CD8-positive, alpha-beta memory T cell (primary cell): ENCODE measurements around the gene ADORA2A. TPM values are rescaled to one million over a fixed set of nuclear protein-coding genes. Genes with fewer than 3 reads are reported as not detected.

Experiments
- CTCF ChIA-PET: fragments of 350-600 bp; sonication (Branson Sonifier 250); formaldehyde crosslinking; loops from one replicate; lab custom pipeline; 2021; ENCODE audit warnings: antibody characterized with exemption; lab: Charles Lee
- POLR2A ChIA-PET: fragments of 350-600 bp; sonication (Branson Sonifier 250); formaldehyde crosslinking; loops from one replicate; lab custom pipeline; 2021; ENCODE audit warnings: antibody characterized with exemption; lab: Charles Lee
- DNase-seq, 5 donors: peaks; one replicate each; pipeline versions ENCODE4 v3.0.0 to v3.0.0-alpha.2; 2020 to 2022; ENCODE audit warnings: mixed read lengths in 1 of 5
- H3K27ac ChIP-seq: one replicate; pipeline ENCODE4 v1.7.0; 2013; ENCODE audit warnings: low read depth, mild to moderate bottlenecking, low read length, moderate library complexity
- H3K27me3 ChIP-seq: 2 replicates; pipeline ENCODE4 v1.7.0; 2013; ENCODE audit warnings: low read length, mild to moderate bottlenecking; ENCODE audit not compliant: insufficient read depth, poor library complexity, severe bottlenecking
- H3K36me3 ChIP-seq: 2 replicates; pipeline ENCODE4 v1.7.0; 2013; ENCODE audit warnings: mild to moderate bottlenecking, low read length, moderate library complexity; ENCODE audit not compliant: insufficient read depth
- H3K4me1 ChIP-seq: 2 replicates; pipeline ENCODE4 v1.7.0; 2013; ENCODE audit warnings: mild to moderate bottlenecking, low read length, moderate library complexity; ENCODE audit not compliant: insufficient read depth
- H3K4me3 ChIP-seq: 2 replicates; pipeline ENCODE4 v1.7.0; 2013; ENCODE audit warnings: mild to moderate bottlenecking, low read length
- H3K9me3 ChIP-seq: 2 replicates; pipeline ENCODE4 v1.7.0; 2013; ENCODE audit warnings: mild to moderate bottlenecking, low read length
- H3K27ac Mint-ChIP-seq, 8 donors: one replicate each; pipeline ENCODE4 v1.8.0; 2020 to 2021; ENCODE audit warnings: mixed read lengths in 8 of 8, mild to moderate bottlenecking in 6 of 8, inconsistent platforms in 3 of 8, moderate library complexity in 3 of 8
- H3K27me3 Mint-ChIP-seq, 2 donors: one replicate each; pipeline ENCODE4 v1.8.0; 2020 to 2021; ENCODE audit warnings: mixed read lengths in 2 of 2, mild to moderate bottlenecking in 1 of 2, moderate library complexity in 1 of 2
- H3K36me3 Mint-ChIP-seq, 3 donors: one replicate each; pipeline ENCODE4 v1.8.0; 2020 to 2021; ENCODE audit warnings: mixed read lengths in 3 of 3, inconsistent platforms in 1 of 3, mild to moderate bottlenecking in 1 of 3
- H3K4me1 Mint-ChIP-seq, 3 donors: one replicate each; pipeline ENCODE4 v1.8.0; 2020 to 2021; ENCODE audit warnings: mixed read lengths in 3 of 3, inconsistent platforms in 1 of 3, mild to moderate bottlenecking in 1 of 3
- H3K4me3 Mint-ChIP-seq, 7 donors: one replicate each; pipeline ENCODE4 v1.8.0; 2020 to 2021; ENCODE audit warnings: mixed read lengths in 7 of 7, mild to moderate bottlenecking in 6 of 7, moderate library complexity in 4 of 7, inconsistent platforms in 2 of 7
- H3K9me3 Mint-ChIP-seq, 5 donors: one replicate each; pipeline ENCODE4 v1.8.0; 2020 to 2022; ENCODE audit warnings: mixed read lengths in 5 of 5, mild to moderate bottlenecking in 3 of 5, moderate library complexity in 2 of 5, inconsistent platforms in 1 of 5
- polyA plus RNA-seq: library from polyadenylated mRNA; unstranded; fragments of 300-500 nt; fragmentation: Illumina TruSeq; gene quantifications from one replicate; pipeline ENCODE4 v1.2.3, GENCODE V29; 2021
- total RNA-seq, 2 experiments: library from RNA; stranded (reverse); gene quantifications; one replicate each; pipeline ENCODE4 v1.2.3, GENCODE V29; 2021

The ADORA2A gene
- total and polyA plus RNA-seq, 3 experiments from 2014 or later = 23.2 to 89.6 (median 26.7) TPM

GRCh38 chr22:24455039-24455438 is 27.6 kb downstream of the ADORA2A start:
- Mint-ChIP-seq H3K27me3 (no peaks in the 10 kb centered on the region), H3K9me3 (peaks cover 0 to 8% (median 4%) of the 10 kb centered on the region in 5 donors), H3K4me1 (peaks cover 0 to 3% (median 0%) of the 10 kb centered on the region in 3 donors), H3K4me3 (no peak overlapping the region), H3K36me3 (peaks cover 0 to 4% (median 0%) of the 10 kb centered on the region in 3 donors), H3K27ac (no peak overlapping the region)
- ChIA-PET CTCF (no interaction called here), POLR2A (no interaction called here)
- Histone ChIP-seq H3K27me3 (no peaks in the 10 kb centered on the region), H3K4me1 (no peaks in the 10 kb centered on the region), H3K4me3 (no peak overlapping the region), H3K9me3 (no peaks in the 10 kb centered on the region), H3K27ac (no peak overlapping the region), H3K36me3 (no peaks in the 10 kb centered on the region)
- no peak for DNase-seq

- H3K27me3 Mint-ChIP-seq = no peaks in the 10 kb centered on the region
- Histone ChIP-seq H3K36me3 (no peaks in the 10 kb centered on the region), H3K4me3 (no peak overlapping the region), H3K4me1 (no peaks in the 10 kb centered on the region), H3K27ac (no peak overlapping the region), H3K27me3 (no peaks in the 10 kb centered on the region), H3K9me3 (no peaks in the 10 kb centered on the region)
- H3K4me3 Mint-ChIP-seq = no peak overlapping the region
- H3K36me3 Mint-ChIP-seq = no peaks in the 10 kb centered on the region
- peaks cover 0 to 6% (median 3%) of the 10 kb centered on the region in 5 donors for H3K9me3 Mint-ChIP-seq
- ChIA-PET CTCF (interaction anchor here (0.9 to 1.5 kb wide), 2 partner anchors 9 to 20 kb away, joined by 3 to 4 read pairs; no protein-coding TSS in a partner anchor), POLR2A (no interaction called here)
- DNase-seq = no peak
- H3K27ac Mint-ChIP-seq = peak overlapping the region in 2 of 8 donors; percentile 54 to 68
- peaks cover 0 to 8% (median 5%) of the 10 kb centered on the region in 3 donors for H3K4me1 Mint-ChIP-seq
Measured at GRCh38 chr22:24455751-24456426, 28.5 kb downstream of the ADORA2A start.

DNA sequence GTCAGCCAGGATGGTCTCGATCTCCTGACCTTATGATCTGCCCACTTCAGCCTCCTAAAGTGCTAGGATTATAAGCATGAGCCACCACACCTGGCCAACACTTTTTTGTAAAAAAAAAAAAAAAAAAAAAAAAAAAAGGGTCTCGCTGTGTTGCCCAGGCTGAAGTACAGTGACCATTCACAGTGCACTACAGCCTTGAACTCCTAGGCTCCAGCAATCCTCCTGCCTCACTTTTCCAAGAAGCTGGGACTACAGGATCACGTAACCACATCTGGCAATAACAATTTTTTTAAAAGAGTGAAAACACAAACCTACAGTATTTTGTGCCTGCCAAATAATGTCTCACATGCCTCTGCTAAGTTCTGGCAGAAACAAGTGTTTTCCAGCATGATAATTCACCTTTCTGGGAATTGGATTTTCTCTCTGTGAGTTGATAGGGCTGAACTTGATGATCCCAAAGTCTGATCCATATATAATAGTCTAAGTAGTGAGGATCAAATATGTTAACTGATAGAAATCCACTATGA is 30.6 kb downstream of the ADORA2A start:
- no peak for DNase-seq
- Mint-ChIP-seq H3K27ac (no peak overlapping the region), H3K27me3 (no peaks in the 10 kb centered on the region), H3K9me3 (no peaks in the 10 kb centered on the region), H3K36me3 (no peaks in the 10 kb centered on the region), H3K4me3 (no peak overlapping the region), H3K4me1 (peaks cover 0 to 11% (median 5%) of the 10 kb centered on the region in 3 donors)
- CTCF ChIA-PET = no interaction called here
- Histone ChIP-seq H3K4me1 (no peaks in the 10 kb centered on the region), H3K27ac (no peak overlapping the region), H3K36me3 (no peaks in the 10 kb centered on the region), H3K4me3 (no peak overlapping the region), H3K9me3 (no peaks in the 10 kb centered on the region), H3K27me3 (no peaks in the 10 kb centered on the region)
- POLR2A ChIA-PET = interaction anchor here (0.7 kb wide), 1 partner anchor 119 kb away, joined by 4 read pairs; no protein-coding TSS in a partner anchor

DNA sequence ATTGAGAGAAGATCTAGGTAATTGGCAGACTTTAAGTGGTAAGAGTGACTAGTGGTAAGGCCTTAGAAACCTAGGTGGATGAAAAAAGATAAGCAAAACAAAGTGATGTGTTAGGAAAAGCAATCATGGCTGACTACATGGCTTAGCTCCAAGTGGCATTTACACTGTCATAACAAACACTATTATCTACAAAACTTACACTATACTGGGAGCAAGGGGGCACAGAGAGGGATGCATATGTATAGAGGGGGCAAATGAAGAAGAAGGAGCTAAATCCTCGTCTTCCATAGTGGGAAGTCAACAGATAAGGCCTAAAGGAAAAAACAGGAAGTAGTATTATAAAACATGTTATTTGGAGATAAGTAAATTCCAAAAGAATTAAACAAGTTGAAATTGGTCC is 32.5 kb downstream of the ADORA2A start:
- peak overlapping the region in 2 of 8 donors; percentile 71 to 77 for H3K27ac Mint-ChIP-seq
- ChIA-PET CTCF (no interaction called here), POLR2A (no interaction called here)
- no peak for DNase-seq
- no peaks in the 10 kb centered on the region for H3K27me3 Mint-ChIP-seq
- no peaks in the 10 kb centered on the region for H3K27me3 ChIP-seq
- H3K27ac ChIP-seq = no peak overlapping the region
- no peaks in the 10 kb centered on the region for H3K4me1 ChIP-seq
- H3K9me3 ChIP-seq = no peaks in the 10 kb centered on the region
- no peak overlapping the region for H3K4me3 Mint-ChIP-seq
- H3K9me3 Mint-ChIP-seq = no peaks in the 10 kb centered on the region
- no peaks in the 10 kb centered on the region for H3K36me3 Mint-ChIP-seq
- no peaks in the 10 kb centered on the region for H3K36me3 ChIP-seq
- no peak overlapping the region for H3K4me3 ChIP-seq
- peaks cover 0 to 11% (median 5%) of the 10 kb centered on the region in 3 donors for H3K4me1 Mint-ChIP-seq

GRCh38 chr22:24460418-24461089 is 33.2 kb downstream of the ADORA2A start:
- ChIA-PET POLR2A (no interaction called here), CTCF (interaction anchor here (1.5 to 1.6 kb wide), 2 partner anchors 9 to 17 kb away, joined by 3 read pairs; no protein-coding TSS in a partner anchor)
- Histone ChIP-seq H3K4me3 (no peak overlapping the region), H3K27me3 (no peaks in the 10 kb centered on the region), H3K9me3 (no peaks in the 10 kb centered on the region), H3K36me3 (no peaks in the 10 kb centered on the region), H3K4me1 (no peaks in the 10 kb centered on the region), H3K27ac (no peak overlapping the region)
- H3K4me3 Mint-ChIP-seq = peak overlapping the region in 2 of 7 donors; percentile 6 to 17
- DNase-seq = no peak
- H3K4me1 Mint-ChIP-seq = peaks cover 0 to 11% (median 5%) of the 10 kb centered on the region in 3 donors
- no peaks in the 10 kb centered on the region for H3K36me3 Mint-ChIP-seq
- peak overlapping the region in 2 of 8 donors; percentile 49 to 57 for H3K27ac Mint-ChIP-seq
- H3K9me3 Mint-ChIP-seq = no peaks in the 10 kb centered on the region
- no peaks in the 10 kb centered on the region for H3K27me3 Mint-ChIP-seq

DNA sequence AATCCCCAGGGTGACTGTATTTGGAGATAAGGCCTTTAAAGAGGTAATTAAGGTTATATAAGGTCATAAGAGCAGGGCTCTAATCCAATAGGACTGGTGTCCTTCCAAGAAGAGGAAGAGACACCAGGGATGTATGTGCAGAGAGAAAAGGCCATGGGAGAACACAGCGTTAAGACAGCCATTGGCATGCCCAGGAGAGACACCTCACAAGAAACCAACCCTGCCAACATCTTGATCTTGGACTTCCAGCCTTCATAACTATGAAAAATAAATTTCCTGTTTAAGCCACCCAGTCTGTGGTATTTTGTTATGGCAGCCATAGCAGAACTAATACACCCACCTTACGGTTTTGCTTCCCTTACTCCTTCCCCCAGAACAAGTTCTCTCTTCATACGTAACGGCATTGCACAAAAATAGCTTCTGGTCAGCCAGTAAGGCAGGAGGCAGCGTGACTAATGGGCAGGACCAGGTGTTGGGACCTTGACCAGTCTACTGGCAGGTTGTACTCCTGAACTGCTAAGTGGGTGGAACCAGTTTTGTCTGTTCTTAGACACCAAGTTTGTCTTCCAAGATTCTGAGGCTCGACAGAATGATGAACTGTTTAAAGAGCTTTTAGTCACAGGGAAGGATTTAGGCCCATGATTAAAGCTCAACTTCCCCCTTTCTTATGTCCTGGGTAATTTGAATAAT is 35.8 kb downstream of the ADORA2A start:
- ChIA-PET POLR2A (no interaction called here), CTCF (interaction anchor here (2.0 kb wide), 1 partner anchor 28 kb away, joined by 8 read pairs; no protein-coding TSS in a partner anchor)
- H3K27ac ChIP-seq = no peak overlapping the region
- DNase-seq = no peak
- Mint-ChIP-seq H3K4me3 (no peak overlapping the region), H3K27ac (peak overlapping the region in 1 of 8 donors; percentile 33), H3K9me3 (no peaks in the 10 kb centered on the region), H3K36me3 (no peaks in the 10 kb centered on the region), H3K27me3 (no peaks in the 10 kb centered on the region), H3K4me1 (peaks cover 0 to 11% (median 5%) of the 10 kb centered on the region in 3 donors)
- H3K27me3 ChIP-seq = no peaks in the 10 kb centered on the region
- H3K4me1 ChIP-seq = peaks cover 5% of the 10 kb centered on the region
- no peaks in the 10 kb centered on the region for H3K9me3 ChIP-seq
- no peaks in the 10 kb centered on the region for H3K36me3 ChIP-seq
- H3K4me3 ChIP-seq = no peak overlapping the region

DNA sequence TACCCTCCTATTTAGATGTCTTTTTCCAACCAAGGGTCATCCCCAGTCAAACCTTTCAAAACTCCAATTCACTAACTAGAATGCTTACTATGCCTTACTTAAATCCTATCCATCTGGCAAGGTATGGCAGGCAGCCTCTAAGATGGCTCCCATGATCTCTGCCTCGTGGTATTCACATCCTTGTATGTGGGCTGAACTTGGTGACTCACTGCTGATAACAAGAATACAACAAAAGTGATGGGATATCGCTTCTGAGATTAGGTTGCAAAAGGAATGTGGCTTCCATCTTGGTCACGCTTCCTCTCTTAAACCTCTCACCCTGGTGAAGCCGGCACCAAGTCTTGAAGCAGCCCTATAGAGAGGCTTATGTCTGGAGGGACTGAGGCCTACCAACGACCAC is 38.2 kb downstream of the ADORA2A start:
- peak overlapping the region in 2 of 8 donors; percentile 58 to 90 for H3K27ac Mint-ChIP-seq
- DNase-seq = no peak
- no peaks in the 10 kb centered on the region for H3K27me3 Mint-ChIP-seq
- H3K9me3 ChIP-seq = no peaks in the 10 kb centered on the region
- peaks cover 5% of the 10 kb centered on the region for H3K4me1 ChIP-seq
- no peaks in the 10 kb centered on the region for H3K9me3 Mint-ChIP-seq
- H3K27ac ChIP-seq = no peak overlapping the region
- H3K4me3 Mint-ChIP-seq = no peak overlapping the region
- peaks cover 0 to 6% (median 3%) of the 10 kb centered on the region in 3 donors for H3K4me1 Mint-ChIP-seq
- ChIA-PET CTCF (interaction anchor here (2.0 kb wide), 1 partner anchor 31 kb away, joined by 8 read pairs; no protein-coding TSS in a partner anchor), POLR2A (no interaction called here)
- H3K4me3 ChIP-seq = no peak overlapping the region
- H3K36me3 Mint-ChIP-seq = no peaks in the 10 kb centered on the region
- H3K36me3 ChIP-seq = no peaks in the 10 kb centered on the region
- no peaks in the 10 kb centered on the region for H3K27me3 ChIP-seq
